Measurements from ENCODE around the gene ACTR1A.

The ACTR1A gene

DNA sequence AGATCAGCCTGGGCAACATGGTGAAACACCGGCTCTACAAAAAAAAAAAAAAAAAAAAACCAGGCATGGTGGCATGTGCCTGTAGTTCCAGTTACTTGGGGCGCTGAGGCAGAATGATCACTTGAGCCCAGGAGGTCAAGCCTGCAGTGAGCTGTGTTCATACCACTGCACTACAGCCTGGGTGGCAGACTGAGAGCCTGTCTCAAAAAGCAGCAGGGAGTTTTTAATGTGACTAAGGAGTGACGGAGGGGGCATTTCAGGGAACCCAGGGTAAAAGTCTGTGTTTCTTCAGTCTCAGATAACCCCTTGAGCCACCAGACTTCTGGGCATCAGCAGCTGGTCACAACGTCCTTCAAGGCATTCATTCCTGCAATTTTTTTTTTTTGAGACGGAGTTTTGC is 49.0 kb downstream of the ACTR1A start:
- H3K4me3 ChIP-seq (ENCODE audit: low read length) = no peak overlapping the region
- TF ChIP-seq, protein P1, sequence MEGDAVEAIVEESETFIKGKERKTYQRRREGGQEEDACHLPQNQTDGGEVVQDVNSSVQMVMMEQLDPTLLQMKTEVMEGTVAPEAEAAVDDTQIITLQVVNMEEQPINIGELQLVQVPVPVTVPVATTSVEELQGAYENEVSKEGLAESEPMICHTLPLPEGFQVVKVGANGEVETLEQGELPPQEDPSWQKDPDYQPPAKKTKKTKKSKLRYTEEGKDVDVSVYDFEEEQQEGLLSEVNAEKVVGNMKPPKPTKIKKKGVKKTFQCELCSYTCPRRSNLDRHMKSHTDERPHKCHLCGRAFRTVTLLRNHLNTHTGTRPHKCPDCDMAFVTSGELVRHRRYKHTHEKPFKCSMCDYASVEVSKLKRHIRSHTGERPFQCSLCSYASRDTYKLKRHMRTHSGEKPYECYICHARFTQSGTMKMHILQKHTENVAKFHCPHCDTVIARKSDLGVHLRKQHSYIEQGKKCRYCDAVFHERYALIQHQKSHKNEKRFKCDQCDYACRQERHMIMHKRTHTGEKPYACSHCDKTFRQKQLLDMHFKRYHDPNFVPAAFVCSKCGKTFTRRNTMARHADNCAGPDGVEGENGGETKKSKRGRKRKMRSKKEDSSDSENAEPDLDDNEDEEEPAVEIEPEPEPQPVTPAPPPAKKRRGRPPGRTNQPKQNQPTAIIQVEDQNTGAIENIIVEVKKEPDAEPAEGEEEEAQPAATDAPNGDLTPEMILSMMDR (conservative IDR thresholded peaks at IDR 0.05; ENCODE audit: low read length) = no peak
- DNase-seq (ENCODE audit: low read depth) = no peak

GRCh38 chr10:102452672-102453340 is 49.7 kb downstream of the ACTR1A start:
- DNase-seq (ENCODE audit: low read depth) = peak; percentile 63
- TF ChIP-seq, protein P1 (conservative IDR thresholded peaks at IDR 0.05; ENCODE audit: low read length) = 0 out of 2 replicates have a peak, but pooled peaks have one; percentile 17
- no peak overlapping the region for H3K4me3 ChIP-seq (ENCODE audit: low read length)

GRCh38 chr10:102451105-102451969 is 51.2 kb downstream of the ACTR1A start, which contains the start of gene C10orf95:
Gene C10orf95 (minus strand): TSS chr10:102451543. CDS start chr10:102451093, 450 bp downstream.
- TF ChIP-seq, protein P1 (conservative IDR thresholded peaks at IDR 0.05; ENCODE audit: low read length) = no peak
- peak within 1 kb of the TSS; percentile 79 for H3K4me3 ChIP-seq (ENCODE audit: low read length)
- DNase-seq (ENCODE audit: low read depth) = no peak

GRCh38 chr10:102450374-102451104 is 52.0 kb downstream of the ACTR1A start:
- TF ChIP-seq, protein P1 (conservative IDR thresholded peaks at IDR 0.05; ENCODE audit: low read length) = no peak
- peak overlapping the region; percentile 79 for H3K4me3 ChIP-seq (ENCODE audit: low read length)
- peak; percentile 73 for DNase-seq (ENCODE audit: low read depth)

DNA sequence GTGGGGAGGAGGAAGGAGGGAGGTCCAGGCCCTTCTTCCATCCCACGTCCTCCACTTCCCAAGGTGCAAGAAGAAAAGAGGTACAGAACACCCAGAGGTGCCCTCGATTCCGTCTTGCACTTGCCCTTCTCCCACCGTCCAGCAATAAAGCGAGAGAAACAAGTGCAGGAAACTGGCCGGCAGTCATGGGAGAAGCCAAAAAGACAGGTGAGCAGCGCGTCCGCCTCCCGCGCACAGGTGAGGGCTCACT is 52.5 kb downstream of the ACTR1A start:
- TF ChIP-seq, protein P1 (conservative IDR thresholded peaks at IDR 0.05; ENCODE audit: low read length) = no peak
- no peak for DNase-seq (ENCODE audit: low read depth)
- peak overlapping the region; percentile 79 for H3K4me3 ChIP-seq (ENCODE audit: low read length)

GRCh38 chr10:102449321-102450123 is 53.0 kb downstream of the ACTR1A start:
- H3K4me3 ChIP-seq (ENCODE audit: low read length) = peak overlapping the region; percentile 79
- TF ChIP-seq, protein P1 (conservative IDR thresholded peaks at IDR 0.05; ENCODE audit: low read length) = no peak
- peak; percentile 18 for DNase-seq (ENCODE audit: low read depth)
